LNCAP (cell line): Measurements from ENCODE around the gene DUOXA1.

Experiments
- TF ChIP-seq, protein P1 (sequence below): fragments of 450-650 bp; IDR thresholded peaks from 2 replicates; pipeline ENCODE4 v1.5.1; 2017; ENCODE audit warnings: mild to moderate bottlenecking

The DUOXA1 gene, protein sequence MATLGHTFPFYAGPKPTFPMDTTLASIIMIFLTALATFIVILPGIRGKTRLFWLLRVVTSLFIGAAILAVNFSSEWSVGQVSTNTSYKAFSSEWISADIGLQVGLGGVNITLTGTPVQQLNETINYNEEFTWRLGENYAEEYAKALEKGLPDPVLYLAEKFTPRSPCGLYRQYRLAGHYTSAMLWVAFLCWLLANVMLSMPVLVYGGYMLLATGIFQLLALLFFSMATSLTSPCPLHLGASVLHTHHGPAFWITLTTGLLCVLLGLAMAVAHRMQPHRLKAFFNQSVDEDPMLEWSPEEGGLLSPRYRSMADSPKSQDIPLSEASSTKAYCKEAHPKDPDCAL

DNA sequence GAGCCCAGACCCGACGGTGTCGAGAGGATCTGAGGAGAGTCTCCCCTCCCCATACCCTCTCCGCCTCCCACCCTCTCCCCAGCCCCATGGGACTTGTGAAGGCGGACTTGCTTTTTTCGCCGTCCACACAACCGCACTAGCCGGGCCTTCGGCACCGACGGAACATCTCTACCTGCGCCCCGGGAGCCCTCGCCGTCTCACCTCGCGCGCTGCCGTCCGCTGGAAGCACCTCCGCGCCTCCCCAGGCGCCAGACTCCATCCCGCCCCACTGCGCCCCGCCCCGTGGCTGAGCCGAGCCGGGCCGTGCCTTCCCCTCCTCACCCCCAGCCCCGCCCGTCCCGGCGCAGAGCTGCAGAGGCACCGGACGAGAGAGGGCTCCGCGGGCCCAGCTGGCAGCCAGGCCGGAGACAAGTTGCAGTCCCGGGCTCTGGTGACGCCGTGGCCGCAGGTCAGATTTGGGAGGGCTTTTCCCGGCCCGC, at the start of gene DUOXA1, which contains the start of gene DUOX1:
DUOXA1 (minus strand) TSS at position 229 of the 479 bp plus-strand sequence. CDS start 6,865 bp downstream, outside the sequence.
DUOX1 (plus strand) TSS at position 344 of the 479 bp plus-strand sequence. CDS start 1,973 bp downstream, outside the sequence.
- TF ChIP-seq, protein P1, sequence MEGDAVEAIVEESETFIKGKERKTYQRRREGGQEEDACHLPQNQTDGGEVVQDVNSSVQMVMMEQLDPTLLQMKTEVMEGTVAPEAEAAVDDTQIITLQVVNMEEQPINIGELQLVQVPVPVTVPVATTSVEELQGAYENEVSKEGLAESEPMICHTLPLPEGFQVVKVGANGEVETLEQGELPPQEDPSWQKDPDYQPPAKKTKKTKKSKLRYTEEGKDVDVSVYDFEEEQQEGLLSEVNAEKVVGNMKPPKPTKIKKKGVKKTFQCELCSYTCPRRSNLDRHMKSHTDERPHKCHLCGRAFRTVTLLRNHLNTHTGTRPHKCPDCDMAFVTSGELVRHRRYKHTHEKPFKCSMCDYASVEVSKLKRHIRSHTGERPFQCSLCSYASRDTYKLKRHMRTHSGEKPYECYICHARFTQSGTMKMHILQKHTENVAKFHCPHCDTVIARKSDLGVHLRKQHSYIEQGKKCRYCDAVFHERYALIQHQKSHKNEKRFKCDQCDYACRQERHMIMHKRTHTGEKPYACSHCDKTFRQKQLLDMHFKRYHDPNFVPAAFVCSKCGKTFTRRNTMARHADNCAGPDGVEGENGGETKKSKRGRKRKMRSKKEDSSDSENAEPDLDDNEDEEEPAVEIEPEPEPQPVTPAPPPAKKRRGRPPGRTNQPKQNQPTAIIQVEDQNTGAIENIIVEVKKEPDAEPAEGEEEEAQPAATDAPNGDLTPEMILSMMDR = no peak

DNA sequence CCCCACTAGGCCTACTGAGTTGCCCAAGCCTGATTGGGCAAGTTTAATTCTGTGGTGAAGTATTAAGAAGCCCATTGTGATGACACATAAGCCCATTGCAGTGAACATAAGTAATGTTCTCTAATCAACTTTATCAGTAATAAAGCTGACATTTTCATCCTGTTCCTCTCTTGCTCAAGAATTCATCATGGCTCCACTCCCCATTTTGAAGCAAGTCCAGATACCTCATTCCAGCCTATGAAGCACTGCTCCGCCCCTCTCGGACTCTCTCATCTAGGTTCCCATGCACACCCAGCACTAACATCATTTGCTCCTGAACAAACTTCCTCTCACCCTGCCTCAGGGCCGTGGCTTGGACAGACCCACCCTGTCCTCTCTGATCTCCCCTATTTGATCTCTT, 47.6 kb upstream of the DUOXA1 start:
- TF ChIP-seq, protein P1 = no peak

DNA sequence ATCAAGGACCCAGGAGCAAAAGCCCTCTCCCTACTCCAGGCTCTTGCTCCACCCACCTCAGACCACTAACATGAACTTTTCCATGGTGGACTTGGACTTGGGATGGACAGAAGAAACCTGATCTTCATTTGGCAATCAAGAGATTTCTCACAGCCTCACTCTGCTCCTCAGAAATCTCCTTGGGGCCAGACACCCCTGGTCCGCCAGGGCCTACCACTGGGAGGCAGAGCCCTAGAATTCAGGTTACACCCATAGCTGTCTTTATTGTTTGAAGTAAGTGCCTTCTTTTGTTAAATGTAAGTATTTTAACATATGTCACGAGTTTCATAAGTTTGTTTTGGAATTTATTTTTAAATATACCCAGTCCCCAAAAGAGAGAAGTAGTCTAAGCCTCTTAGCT, 44.9 kb upstream of the DUOXA1 start:
- TF ChIP-seq, protein P1 = no peak

DNA sequence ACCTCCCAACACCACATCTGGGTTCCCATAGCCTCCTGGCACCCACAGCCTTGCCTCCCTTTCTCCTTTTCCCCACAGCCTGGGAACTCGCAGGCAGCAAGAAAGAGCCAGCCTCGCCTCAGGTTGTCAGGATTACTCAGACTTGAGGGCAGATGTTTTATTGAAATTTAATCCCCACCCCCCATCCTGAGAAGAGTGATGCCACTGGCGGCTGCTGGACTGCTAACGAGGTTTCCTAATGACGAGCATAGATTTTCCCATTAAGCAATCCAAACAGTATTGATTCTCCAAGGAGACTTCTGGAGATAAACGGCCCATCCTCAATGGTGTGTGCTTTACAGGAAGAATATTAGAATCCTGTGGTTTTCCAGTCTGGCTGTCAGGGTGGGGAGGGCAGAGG, 44.4 kb upstream of the DUOXA1 start:
- TF ChIP-seq, protein P1 = no peak

DNA sequence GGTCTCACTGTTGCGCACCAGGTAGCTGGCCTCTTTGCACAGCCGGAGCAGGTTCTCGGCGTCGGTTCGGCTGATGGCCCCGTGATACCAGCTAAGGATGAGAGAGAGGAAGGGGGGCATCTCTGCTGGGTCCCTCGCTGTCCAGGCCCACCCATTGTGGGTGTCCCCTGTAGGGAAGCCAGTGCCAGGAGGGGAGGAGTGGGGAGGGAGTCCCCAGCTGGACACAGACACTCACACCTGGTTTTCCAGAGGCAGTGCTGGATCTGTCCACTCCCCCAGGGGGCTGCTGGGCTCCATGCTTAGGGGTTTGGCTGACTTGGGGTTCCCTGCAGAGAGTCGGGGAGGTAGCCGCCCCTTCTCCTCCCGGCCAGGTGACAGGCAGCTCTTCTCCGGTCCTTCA, 42.2 kb upstream of the DUOXA1 start:
- TF ChIP-seq, protein P1 = no peak

DNA sequence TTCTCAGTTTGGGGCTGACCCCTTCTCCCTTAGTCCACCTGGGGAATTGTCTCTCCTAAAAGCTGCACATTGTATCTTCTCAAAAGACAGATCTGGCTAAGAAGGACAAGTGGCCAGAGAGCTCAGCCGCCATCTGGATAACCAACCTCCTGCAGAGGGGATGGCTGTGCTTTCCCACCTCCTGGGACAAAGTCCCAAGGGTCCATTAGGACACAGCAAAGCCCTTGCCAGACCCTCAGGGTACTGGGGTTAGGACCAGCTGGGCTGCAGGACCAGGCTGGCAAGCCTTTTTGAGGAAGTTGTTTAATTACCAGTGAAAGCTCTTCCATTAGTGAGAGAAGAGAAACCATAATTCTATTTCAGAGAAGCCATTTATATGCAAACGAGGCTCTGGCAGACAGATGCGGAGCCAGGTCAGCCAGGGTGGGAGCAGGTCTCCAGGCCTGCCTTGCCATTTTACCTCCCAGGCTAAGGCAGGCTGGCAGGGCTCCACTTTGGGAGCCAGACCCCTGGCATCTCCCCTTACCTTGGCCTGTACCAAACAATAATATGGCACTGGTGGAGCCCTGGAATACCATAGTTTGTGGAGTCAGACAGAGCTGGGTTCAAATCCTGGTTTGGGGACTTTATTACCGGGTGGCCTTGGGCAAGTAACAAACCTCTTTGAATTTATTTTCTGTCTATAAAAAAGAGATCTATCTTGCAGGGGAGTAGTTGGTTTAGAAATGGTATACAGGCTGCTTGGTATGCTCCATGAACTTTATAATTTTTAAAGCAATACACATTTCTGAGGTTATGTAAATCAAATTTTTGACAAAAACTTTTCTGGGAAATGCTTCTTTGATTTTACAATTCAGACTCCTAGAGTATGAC, 40.2 kb upstream of the DUOXA1 start:
- TF ChIP-seq, protein P1 = no peak

DNA sequence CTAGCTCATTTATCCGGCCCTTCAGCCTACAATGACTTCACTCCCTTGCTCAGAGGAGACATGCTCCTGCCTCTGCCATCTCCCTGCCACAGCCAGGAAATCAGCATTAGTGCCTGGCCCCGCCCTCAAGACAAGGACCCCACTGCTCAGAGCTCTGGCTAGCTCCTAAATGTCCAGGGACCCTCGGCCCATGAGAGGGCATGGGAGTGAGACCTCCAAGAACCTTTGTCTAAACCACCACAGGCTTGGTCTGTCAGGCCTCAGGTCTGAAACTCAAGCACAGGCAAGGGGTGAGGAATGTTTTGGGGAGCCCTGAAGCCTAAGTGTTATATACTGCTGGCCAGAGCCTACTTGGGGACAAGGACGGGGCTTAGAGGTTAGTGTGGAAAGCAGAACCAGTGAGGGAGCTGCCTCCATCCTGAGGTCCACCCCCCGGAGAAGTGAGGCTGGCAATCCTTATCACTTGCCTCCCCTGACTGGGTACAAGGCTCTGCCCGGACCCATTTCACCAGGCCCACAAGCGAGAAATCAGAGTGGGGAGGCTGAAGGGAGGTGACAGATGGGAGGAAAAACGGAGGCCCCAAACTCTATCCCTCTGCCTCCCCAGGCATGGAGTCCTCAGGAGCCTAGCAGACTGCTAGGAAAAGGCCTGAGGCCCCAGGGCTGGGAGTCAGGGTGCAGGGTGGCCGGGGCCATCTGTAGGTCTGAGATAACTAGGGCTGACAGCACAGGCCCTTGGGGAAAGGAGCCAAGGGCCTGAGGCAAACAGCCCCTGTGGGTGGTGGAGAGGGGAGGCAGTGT, 39.3 kb upstream of the DUOXA1 start:
- TF ChIP-seq, protein P1 = no peak
